GM12865 (cell line): ENCODE measurements around the gene CNIH3.
A peak's percentile ranks its signal among the peaks of the same experiment; 100 is the strongest.

ENCODE experiments used
- DNase-seq: peaks from one replicate; pipeline ENCODE4 v3.0.0; 2010; ENCODE audit warnings: low read depth
- H3K4me3 ChIP-seq: 2 replicates; pipeline ENCODE4 v1.5.1; 2011; ENCODE audit warnings: mild to moderate bottlenecking, low read depth, low read length, control low read depth
- CTCF ChIP-seq: IDR thresholded peaks from 2 replicates; pipeline ENCODE4 v1.5.1; 2011; ENCODE audit warnings: low read length, control low read depth, low read depth, inconsistent platforms; ENCODE audit not compliant: insufficient read depth; ENCODE audit errors: missing control alignments

CNIH3 gene

GRCh38 chr1:224585051-224585450 is 31.1 kb upstream of the CNIH3 start:
- H3K4me3 ChIP-seq: no peak overlapping the region
- DNase-seq: no peak
- TF ChIP-seq CTCF: no peak

- no peak for TF ChIP-seq CTCF
- no peak for DNase-seq
- no peak overlapping the region for H3K4me3 ChIP-seq
Observed at GRCh38 chr1:224587051-224587450, 29.1 kb upstream of the CNIH3 start.

- H3K4me3 ChIP-seq: no peak overlapping the region
- TF ChIP-seq CTCF: no peak
- DNase-seq: no peak
Observed at GRCh38 chr1:224588515-224588914, 27.6 kb upstream of the CNIH3 start.

GRCh38 chr1:224589006-224589405 is 27.1 kb upstream of the CNIH3 start:
- no peak overlapping the region for H3K4me3 ChIP-seq
- no peak for TF ChIP-seq CTCF
- no peak for DNase-seq

- no peak for TF ChIP-seq CTCF
Observed at GRCh38 chr1:224591326-224591725, 24.8 kb upstream of the CNIH3 start.

GRCh38 chr1:224592636-224593582 is 23.2 kb upstream of the CNIH3 start:
- no peak for TF ChIP-seq CTCF
- DNase-seq: peak; percentile 44
- no peak overlapping the region for H3K4me3 ChIP-seq

More at GRCh38 chr1:224591326-224591725, 24.8 kb upstream of the CNIH3 start:
- no peak overlapping the region for H3K4me3 ChIP-seq
- no peak for DNase-seq
